SJCRH30 (cell line): Measurements from ENCODE around the gene MXRA8. TPM values are rescaled to one million over a fixed set of nuclear protein-coding genes. Genes with fewer than 3 reads are reported as not detected.

ENCODE experiments used
- DNase-seq, 2 experiments: peaks; one replicate each; pipeline ENCODE4 v3.0.0-alpha.2; 2015 to 2020
- H3K27ac ChIP-seq: fragments of 250-450 bp; sonication (Bioruptor Pico); 2 replicates; pipeline ENCODE4 v1.5.1; 2020; ENCODE audit warnings: mild to moderate bottlenecking, moderate library complexity
- H3K27me3 ChIP-seq: fragments of 250-450 bp; sonication (Bioruptor Pico); 2 replicates; pipeline ENCODE4 v1.5.1; 2020; ENCODE audit warnings: mild to moderate bottlenecking, moderate library complexity
- H3K36me3 ChIP-seq: fragments of 250-450 bp; sonication (Bioruptor Pico); 2 replicates; pipeline ENCODE4 v1.5.1; 2020; ENCODE audit warnings: mild to moderate bottlenecking, moderate library complexity
- H3K4me1 ChIP-seq: fragments of 250-450 bp; sonication (Bioruptor Pico); 2 replicates; pipeline ENCODE4 v1.5.1; 2020; ENCODE audit warnings: mild to moderate bottlenecking, moderate library complexity
- H3K4me3 ChIP-seq: fragments of 250-450 bp; sonication (Bioruptor Pico); 2 replicates; pipeline ENCODE4 v1.5.1; 2020; ENCODE audit warnings: mild to moderate bottlenecking, moderate library complexity
- H3K9me3 ChIP-seq: fragments of 250-450 bp; sonication (Bioruptor Pico); replicated peaks from 2 replicates; pipeline ENCODE4 v1.5.1; 2020; ENCODE audit warnings: mild to moderate bottlenecking, moderate library complexity
- total RNA-seq: library from RNA; depleted of rRNA; stranded (reverse); fragments of >200 nt; shearing (Covaris generic); gene quantifications from 2 replicates; pipeline ENCODE4 v1.2.3, GENCODE V29; 2014

Gene MXRA8
- total RNA-seq, 1 experiment from 2014 or later, result 13.8 TPM

DNA sequence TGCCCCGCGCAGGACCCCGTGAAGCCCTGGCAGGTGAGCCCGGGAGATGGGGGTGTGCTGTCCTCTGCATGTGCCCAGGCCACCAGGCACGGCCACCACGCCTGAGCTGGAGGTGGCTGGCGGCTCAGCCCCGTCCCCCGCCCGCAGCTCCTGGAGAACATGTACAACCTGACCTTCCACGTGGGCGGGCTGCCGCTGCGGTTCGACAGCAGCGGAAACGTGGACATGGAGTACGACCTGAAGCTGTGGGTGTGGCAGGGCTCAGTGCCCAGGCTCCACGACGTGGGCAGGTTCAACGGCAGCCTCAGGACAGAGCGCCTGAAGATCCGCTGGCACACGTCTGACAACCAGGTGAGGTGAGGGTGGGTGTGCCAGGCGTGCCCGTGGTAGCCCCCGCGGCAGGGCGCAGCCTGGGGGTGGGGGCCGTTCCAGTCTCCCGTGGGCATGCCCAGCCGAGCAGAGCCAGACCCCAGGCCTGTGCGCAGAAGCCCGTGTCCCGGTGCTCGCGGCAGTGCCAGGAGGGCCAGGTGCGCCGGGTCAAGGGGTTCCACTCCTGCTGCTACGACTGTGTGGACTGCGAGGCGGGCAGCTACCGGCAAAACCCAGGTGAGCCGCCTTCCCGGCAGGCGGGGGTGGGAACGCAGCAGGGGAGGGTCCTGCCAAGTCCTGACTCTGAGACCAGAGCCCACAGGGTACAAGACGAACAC is 25.4 kb downstream of the MXRA8 start:
- DNase-seq, result no peak
- H3K36me3 ChIP-seq, result no peaks in the 10 kb centered on the region
- peaks cover 11% of the 10 kb centered on the region; the same call in 1 of the 2 replicates for H3K4me1 ChIP-seq
- H3K9me3 ChIP-seq, result no peaks in the 10 kb centered on the region
- H3K27ac ChIP-seq, result no peak overlapping the region
- no peaks in the 10 kb centered on the region for H3K27me3 ChIP-seq
- no peak overlapping the region for H3K4me3 ChIP-seq

DNA sequence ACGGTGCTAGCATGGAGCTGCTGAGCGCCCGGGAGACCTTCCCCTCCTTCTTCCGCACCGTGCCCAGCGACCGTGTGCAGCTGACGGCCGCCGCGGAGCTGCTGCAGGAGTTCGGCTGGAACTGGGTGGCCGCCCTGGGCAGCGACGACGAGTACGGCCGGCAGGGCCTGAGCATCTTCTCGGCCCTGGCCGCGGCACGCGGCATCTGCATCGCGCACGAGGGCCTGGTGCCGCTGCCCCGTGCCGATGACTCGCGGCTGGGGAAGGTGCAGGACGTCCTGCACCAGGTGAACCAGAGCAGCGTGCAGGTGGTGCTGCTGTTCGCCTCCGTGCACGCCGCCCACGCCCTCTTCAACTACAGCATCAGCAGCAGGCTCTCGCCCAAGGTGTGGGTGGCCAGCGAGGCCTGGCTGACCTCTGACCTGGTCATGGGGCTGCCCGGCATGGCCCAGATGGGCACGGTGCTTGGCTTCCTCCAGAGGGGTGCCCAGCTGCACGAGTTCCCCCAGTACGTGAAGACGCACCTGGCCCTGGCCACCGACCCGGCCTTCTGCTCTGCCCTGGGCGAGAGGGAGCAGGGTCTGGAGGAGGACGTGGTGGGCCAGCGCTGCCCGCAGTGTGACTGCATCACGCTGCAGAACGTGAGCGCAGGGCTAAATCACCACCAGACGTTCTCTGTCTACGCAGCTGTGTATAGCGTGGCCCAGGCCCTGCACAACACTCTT is 26.2 kb downstream of the MXRA8 start:
- Histone ChIP-seq H3K4me3 (no peak overlapping the region), H3K4me1 (peaks cover 11% of the 10 kb centered on the region; the same call in 1 of the 2 replicates), H3K27ac (no peak overlapping the region), H3K36me3 (no peaks in the 10 kb centered on the region), H3K27me3 (no peaks in the 10 kb centered on the region), H3K9me3 (no peaks in the 10 kb centered on the region)
- DNase-seq, result no peak

DNA sequence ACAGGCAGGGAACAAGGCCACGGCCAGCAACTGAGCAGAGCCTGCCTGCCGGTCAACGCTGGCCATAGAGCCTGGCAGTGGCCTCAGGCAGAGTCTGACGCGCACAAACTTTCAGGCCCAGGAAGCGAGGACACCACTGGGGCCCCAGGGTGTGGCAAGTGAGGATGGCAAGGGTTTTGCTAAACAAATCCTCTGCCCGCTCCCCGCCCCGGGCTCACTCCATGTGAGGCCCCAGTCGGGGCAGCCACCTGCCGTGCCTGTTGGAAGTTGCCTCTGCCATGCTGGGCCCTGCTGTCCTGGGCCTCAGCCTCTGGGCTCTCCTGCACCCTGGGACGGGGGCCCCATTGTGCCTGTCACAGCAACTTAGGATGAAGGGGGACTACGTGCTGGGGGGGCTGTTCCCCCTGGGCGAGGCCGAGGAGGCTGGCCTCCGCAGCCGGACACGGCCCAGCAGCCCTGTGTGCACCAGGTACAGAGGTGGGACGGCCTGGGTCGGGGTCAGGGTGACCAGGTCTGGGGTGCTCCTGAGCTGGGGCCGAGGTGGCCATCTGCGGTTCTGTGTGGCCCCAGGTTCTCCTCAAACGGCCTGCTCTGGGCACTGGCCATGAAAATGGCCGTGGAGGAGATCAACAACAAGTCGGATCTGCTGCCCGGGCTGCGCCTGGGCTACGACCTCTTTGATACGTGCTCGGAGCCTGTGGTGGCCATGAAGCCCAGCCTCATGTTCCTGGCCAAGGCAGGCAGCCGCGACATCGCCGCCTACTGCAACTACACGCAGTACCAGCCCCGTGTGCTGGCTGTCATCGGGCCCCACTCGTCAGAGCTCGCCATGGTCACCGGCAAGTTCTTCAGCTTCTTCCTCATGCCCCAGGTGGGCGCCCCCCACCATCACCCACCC is 27.0 kb downstream of the MXRA8 start, which contains the start of gene TAS1R3:
Gene TAS1R3 (plus strand): TSS at position 213 of the 898 bp plus-strand sequence. CDS start 66 bp downstream, at position 279.
- peaks cover 11% of the 10 kb centered on the region; the same call in 1 of the 2 replicates for H3K4me1 ChIP-seq
- H3K27ac ChIP-seq, result no peak within 1 kb of the TSS
- H3K4me3 ChIP-seq, result no peak within 1 kb of the TSS
- no peaks in the 10 kb centered on the region for H3K36me3 ChIP-seq
- H3K27me3 ChIP-seq, result no peaks in the 10 kb centered on the region
- H3K9me3 ChIP-seq, result no peaks in the 10 kb centered on the region
- peak in 1 of 2 experiments; percentile 53 for DNase-seq

DNA sequence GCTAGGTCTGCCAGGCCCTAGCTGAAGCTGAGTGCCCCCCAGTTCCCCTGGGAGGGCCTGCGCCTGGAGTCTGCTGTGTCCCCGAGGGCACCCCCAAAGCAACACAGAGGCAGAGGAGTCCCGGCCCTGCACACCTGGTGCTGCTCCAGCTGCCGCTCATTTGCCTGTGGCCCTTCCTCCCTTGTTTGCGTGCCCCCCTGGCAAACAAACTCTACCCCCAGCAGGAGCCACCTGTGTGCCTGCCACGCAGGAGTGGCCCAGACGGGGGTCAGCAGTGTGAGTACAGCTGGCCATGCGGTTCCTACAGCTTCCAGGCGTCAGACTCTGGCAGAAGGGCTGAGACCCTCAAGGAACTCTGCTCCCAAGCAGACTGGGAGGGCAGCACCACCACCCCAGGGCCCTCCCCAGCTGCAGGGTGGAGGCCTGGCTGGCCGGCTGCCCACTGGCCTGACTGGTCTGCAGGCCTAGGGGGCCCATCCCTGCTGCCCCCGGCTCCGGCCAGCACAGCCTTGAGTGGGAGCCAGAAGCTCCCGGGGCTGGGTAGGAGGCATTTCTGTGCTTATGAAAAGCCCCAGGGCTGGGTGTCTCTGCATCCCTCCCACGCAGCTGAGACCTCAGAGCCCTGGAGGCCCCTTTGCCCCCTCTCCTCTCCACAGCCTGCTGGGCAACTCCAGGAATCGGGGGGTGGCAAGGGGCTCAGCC is 27.8 kb downstream of the MXRA8 start:
- Histone ChIP-seq H3K27ac (no peak overlapping the region), H3K36me3 (no peaks in the 10 kb centered on the region), H3K27me3 (no peaks in the 10 kb centered on the region), H3K4me1 (peaks cover 14% of the 10 kb centered on the region; the same call in 1 of the 2 replicates), H3K4me3 (no peak overlapping the region), H3K9me3 (no peaks in the 10 kb centered on the region)
- no peak for DNase-seq

DNA sequence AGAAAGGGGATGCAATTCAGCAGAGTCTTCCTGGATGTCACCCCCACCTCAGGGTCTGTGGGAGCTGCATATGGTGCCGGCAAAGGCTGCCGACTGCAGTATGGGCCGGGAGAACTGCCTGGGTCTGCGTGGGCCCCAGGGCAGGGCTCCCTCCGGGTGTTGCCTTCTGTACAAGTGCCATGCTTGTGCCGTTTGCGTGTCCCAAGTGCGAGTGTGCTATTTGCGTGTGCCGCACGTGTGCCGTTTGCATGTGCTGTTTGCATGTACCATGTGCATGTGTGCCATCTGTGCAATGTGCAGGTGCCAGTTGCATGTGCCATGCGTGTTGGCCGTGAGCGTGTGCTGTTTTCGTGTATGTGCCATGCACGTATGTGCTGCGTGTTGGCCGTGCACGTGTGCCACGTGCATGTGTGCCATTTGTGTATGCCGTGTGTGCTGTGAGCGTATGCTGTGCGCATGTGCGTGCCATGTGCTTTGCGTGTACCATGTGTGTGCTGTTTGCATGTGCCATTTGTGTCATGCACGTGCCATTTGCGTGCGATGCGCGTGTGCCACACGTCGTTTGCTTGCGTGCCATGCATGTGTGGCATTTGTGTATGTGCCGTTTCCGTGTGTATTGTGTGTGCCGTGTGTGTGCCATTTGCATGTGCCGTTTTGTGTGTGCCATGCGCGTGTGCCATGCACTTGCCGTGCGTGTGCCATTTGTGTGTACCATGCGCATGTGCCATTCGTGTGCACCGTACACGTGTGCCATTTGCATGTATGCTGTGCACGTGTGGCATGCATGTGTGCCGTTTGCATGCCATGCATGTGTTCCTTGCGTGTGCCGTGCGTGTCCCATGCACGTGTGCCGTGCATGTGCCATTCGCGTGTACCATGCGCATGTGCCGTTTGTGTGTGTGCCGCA is 28.8 kb downstream of the MXRA8 start:
- DNase-seq, result no peak
- H3K9me3 ChIP-seq, result no peaks in the 10 kb centered on the region
- no peak overlapping the region for H3K27ac ChIP-seq
- no peak overlapping the region for H3K4me3 ChIP-seq
- H3K36me3 ChIP-seq, result no peaks in the 10 kb centered on the region
- no peaks in the 10 kb centered on the region for H3K27me3 ChIP-seq
- H3K4me1 ChIP-seq, result peaks cover 17% of the 10 kb centered on the region; the same call in 1 of the 2 replicates

DNA sequence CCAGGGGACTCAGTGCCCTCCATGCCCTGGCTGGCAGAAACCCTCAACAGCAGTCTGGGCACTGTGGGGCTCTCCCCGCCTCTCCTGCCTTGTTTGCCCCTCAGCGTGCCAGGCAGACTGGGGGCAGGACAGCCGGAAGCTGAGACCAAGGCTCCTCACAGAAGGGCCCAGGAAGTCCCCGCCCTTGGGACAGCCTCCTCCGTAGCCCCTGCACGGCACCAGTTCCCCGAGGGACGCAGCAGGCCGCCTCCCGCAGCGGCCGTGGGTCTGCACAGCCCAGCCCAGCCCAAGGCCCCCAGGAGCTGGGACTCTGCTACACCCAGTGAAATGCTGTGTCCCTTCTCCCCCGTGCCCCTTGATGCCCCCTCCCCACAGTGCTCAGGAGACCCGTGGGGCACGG is 30.1 kb downstream of the MXRA8 start:
- Histone ChIP-seq H3K27ac (no peak overlapping the region), H3K9me3 (no peaks in the 10 kb centered on the region), H3K36me3 (no peaks in the 10 kb centered on the region), H3K27me3 (no peaks in the 10 kb centered on the region), H3K4me3 (no peak overlapping the region), H3K4me1 (peaks cover 17% of the 10 kb centered on the region; the same call in 1 of the 2 replicates)
- DNase-seq, result no peak

DNA sequence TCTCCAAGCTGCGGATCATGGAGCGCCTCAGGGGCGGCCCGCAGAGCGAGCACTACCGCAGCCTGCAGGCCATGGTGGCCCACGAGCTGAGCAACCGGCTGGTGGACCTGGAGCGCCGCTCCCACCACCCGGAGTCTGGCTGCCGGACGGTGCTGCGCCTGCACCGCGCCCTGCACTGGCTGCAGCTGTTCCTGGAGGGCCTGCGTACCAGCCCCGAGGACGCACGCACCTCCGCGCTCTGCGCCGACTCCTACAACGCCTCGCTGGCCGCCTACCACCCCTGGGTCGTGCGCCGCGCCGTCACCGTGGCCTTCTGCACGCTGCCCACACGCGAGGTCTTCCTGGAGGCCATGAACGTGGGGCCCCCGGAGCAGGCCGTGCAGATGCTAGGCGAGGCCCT is 31.1 kb downstream of the MXRA8 start:
- Histone ChIP-seq H3K9me3 (no peaks in the 10 kb centered on the region), H3K27ac (no peak overlapping the region), H3K4me3 (no peak overlapping the region), H3K36me3 (no peaks in the 10 kb centered on the region; the same call in 1 of the 2 replicates), H3K4me1 (peaks cover 17% of the 10 kb centered on the region; the same call in 1 of the 2 replicates), H3K27me3 (no peaks in the 10 kb centered on the region)
- DNase-seq, result no peak

DNA sequence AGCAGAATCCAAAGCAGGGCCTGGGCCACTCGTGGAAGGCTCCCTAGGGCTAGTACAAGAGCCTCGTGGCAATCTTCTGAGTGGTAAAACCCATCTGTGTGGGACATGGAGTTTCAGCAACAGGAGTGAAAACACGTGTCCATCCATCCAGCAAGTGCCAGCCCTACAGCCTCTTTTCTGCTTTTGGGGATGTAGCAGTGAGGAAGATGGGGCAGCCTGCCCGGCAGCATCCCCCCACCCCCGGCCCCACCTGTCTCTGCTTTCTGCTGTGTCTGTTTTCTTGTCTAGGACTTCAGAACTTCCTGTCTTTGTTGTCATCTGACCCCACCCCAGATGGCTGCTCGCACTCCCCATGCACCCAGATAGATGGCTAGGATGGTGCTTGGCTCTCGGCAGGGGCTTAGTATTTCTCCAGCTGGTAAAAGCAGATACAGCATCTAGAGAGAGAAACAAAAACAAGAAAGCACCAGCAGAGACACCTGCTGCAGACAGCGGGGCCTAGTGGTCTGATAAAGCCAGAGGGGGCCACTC is 32.2 kb downstream of the MXRA8 start:
- DNase-seq, result no peak
- Histone ChIP-seq H3K4me1 (peaks cover 14% of the 10 kb centered on the region; the same call in 1 of the 2 replicates), H3K36me3 (no peaks in the 10 kb centered on the region; the same call in 1 of the 2 replicates), H3K9me3 (no peaks in the 10 kb centered on the region), H3K4me3 (no peak overlapping the region), H3K27me3 (no peaks in the 10 kb centered on the region), H3K27ac (no peak overlapping the region)

DNA sequence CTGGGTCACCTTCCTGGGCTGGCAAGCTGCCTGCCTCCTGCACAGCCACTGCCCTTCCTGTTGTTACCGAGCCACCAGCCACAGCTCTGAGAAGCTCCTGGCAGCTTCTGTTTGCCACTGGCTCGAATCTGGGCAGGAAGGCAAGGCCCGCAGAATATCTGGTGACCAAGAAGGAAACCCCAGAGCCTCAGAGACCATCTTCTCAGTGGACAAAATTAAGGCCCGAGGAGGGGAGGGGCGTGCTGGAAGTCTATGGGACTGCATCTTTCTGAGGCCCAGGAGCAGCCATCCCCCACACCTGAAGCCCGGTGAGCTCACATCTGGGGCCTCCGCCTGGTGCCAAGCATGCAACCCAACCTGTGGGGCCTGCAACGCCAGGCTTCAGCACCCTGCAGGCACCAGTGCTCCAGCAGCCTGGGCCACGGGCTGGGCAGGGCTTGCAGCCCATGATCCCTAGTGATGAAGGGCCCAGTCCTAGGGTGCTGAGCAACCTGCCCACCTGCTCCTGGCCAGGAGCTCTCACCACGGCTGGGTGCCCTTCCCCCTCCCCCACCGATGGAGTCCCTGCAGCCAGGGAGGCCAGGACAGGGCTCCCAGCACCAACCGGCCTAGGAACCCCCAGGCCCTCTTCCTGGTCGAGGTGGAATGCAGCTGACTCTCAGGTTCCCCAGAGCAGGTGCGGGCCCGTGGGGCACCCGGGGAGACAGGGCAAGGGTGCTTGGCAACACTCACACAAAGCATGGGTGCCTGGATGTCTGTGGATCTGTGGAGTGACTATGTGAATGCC is 32.9 kb downstream of the MXRA8 start:
- Histone ChIP-seq H3K36me3 (no peaks in the 10 kb centered on the region; the same call in 1 of the 2 replicates), H3K27me3 (no peaks in the 10 kb centered on the region), H3K27ac (peak overlapping the region; percentile 27; the same call in 1 of the 2 replicates), H3K4me3 (peak overlapping the region; percentile 100), H3K9me3 (no peaks in the 10 kb centered on the region), H3K4me1 (peaks cover 7% of the 10 kb centered on the region; the same call in 1 of the 2 replicates)
- DNase-seq, result no peak

DNA sequence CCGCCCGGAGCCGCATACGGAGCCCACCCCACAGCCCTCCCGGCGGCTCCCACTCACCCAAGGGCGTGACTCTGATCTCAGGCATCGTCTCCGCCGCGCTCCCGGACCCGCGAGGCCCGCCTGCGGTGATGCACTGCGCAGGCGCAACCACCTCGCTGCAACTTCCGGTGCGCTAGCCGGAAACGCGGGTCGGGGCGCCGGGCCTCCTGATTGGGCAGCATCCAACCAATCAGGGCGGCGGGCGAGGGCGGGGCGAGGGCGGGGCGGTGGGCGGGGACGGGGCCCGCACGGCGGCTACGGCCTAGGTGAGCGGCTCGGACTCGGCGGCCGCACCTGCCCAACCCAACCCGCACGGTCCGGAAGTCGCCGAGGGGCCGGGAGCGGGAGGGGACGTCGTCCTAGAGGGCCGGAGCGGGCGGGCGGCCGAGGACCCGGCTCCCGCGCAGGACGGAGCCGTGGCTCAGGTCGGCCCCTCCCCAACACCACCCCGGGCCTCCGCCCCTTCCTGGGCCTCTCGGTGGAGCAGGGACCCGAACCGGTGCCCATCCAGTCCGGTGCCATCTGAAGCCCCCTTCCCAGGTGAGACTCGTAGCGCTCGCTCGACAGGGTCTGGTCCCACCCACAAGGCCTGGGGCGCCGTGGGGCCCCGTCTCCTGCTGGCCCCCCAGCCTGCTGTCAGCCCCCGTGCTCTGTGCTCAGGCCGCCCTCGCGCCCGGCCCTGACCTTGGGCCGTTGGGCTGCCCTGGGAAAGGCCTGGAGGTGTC is 33.6 kb downstream of the MXRA8 start, which contains the start of the genes CPTP and INTS11:
Gene CPTP (plus strand): TSS at position 279 of the 764 bp plus-strand sequence. CDS start 2,109 bp downstream, outside the sequence.
Gene INTS11 (minus strand): TSS at position 137 of the 764 bp plus-strand sequence. CDS start 52 bp downstream, at position 85.
- DNase-seq, result peak; percentile 96 to 97
- Histone ChIP-seq H3K27ac (peak within 1 kb of the TSS; percentile 60), H3K9me3 (no peaks in the 10 kb centered on the region), H3K4me1 (peaks cover 6% of the 10 kb centered on the region; the same call in 1 of the 2 replicates), H3K36me3 (no peaks in the 10 kb centered on the region; the same call in 1 of the 2 replicates), H3K4me3 (peak within 1 kb of the TSS; percentile 100), H3K27me3 (no peaks in the 10 kb centered on the region)

DNA sequence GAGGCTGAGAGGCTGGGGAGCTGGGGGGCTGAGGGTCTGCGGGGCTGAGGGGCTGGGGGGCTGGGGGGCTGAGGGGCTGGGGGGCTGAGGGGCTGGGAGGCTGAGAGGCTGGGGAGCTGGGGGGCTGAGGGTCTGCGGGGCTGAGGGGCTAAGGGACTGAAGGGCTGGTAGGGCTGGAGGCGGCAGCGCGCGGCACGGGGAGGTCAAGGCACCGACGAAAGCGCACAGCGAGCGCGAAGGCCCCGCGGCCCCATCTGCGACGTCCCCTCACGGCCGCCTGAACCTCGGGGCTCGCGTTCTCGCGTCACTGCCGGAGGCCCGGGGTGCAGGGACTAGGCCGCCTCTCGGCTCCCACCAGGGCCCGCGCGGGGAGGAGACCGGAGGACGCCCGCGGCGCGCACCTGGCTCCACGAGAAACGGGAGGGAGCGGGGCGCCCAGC is 34.3 kb downstream of the MXRA8 start:
- no peak for DNase-seq
- Histone ChIP-seq H3K27ac (peak overlapping the region; percentile 60), H3K4me1 (peaks cover 6% of the 10 kb centered on the region; the same call in 1 of the 2 replicates), H3K9me3 (no peaks in the 10 kb centered on the region), H3K36me3 (peaks cover 2% of the 10 kb centered on the region), H3K27me3 (no peaks in the 10 kb centered on the region), H3K4me3 (peak overlapping the region; percentile 100)
